ENCODE data around the gene STK11IP. TPM values are rescaled to one million over a fixed set of nuclear protein-coding genes. Genes with fewer than 3 reads are reported as not detected.

STK11IP gene
- total and polyA plus RNA-seq, 2 of the 13 experiments (the other 11 are each of a cell fraction or from before 2014, with no cell fraction given), result 12.8 to 24.0 TPM

- Histone ChIP-seq H3K4me3 (replicated peaks in 1 of 3; ENCODE audit: insufficient read depth in 1 of 3, low read depth in 2 of 3, low read length in 3 of 3) (no peak overlapping the region), H3K4me1 (ENCODE audit: insufficient read depth, low read length) (peaks cover 29% of the 10 kb centered on the region), H3K9me3 (ENCODE audit: low read length) (no peaks in the 10 kb centered on the region), H3K36me3 (replicated peaks in 1 of 2; ENCODE audit: control insufficient read depth in 1 of 2, insufficient read depth in 2 of 2, low read length in 2 of 2) (no peaks in the 10 kb centered on the region), H3K27me3 (ENCODE audit: control insufficient read depth in 1 of 2, insufficient read depth in 2 of 2, low read length in 2 of 2) (peaks cover 7 to 60% of the 10 kb centered on the region in 2 experiments), H4K20me1 (ENCODE audit: insufficient read depth, low read length) (no peaks in the 10 kb centered on the region), H3K79me2 (ENCODE audit: insufficient read depth, low read length) (no peaks in the 10 kb centered on the region), H3K27ac (ENCODE audit: extremely low read length, insufficient read depth, low read length) (no peak overlapping the region), H2AFZ (ENCODE audit: low read length) (no peak overlapping the region), H3K4me2 (ENCODE audit: low read depth, low read length) (no peak overlapping the region), H3K9ac (ENCODE audit: insufficient read depth, low read depth, low read length) (no peak overlapping the region)
- ChIA-PET CTCF (ENCODE audit: low intra/inter-chr PET ratio, low total read pairs) (no interaction called here), POLR2A (interaction anchor here (1.4 kb wide), 1 partner anchor 48 kb away, joined by 3 read pairs; the partner anchor contains the start of gene STK11IP)
- no TSS peak for BruUV-seq (replicated peaks)
- 28% methylated on average over 12 of the region's 12 CpGs for WGBS (ENCODE audit: low lambda C conversion rate)
- no peak for ATAC-seq
- in situ Hi-C loops (cut with HindIII; ENCODE audit: extremely low pct_ligation_motif_present, low pct_unique_long_range_greater_than_20kb), result no loop called here
- FAIRE-seq, result no peak
- peak; percentile 37 for DNase-seq (ENCODE audit: low spot score)
- intact Hi-C loops (cut with micrococcal nuclease; ENCODE audit: unreplicated experiment), result no loop called here
- TF ChIP-seq MAFK (conservative IDR thresholded peaks at IDR 0.05 in 1 of 2, IDR thresholded peaks at IDR 0.05 in 1 of 2; ENCODE audit: low read length in 2 of 2), result peak; percentile 97
- no peak for TF ChIP-seq PATZ1 (CRISPR knock-in tag; IDR thresholded peaks at IDR 0.05)
- TF ChIP-seq, protein P1, sequence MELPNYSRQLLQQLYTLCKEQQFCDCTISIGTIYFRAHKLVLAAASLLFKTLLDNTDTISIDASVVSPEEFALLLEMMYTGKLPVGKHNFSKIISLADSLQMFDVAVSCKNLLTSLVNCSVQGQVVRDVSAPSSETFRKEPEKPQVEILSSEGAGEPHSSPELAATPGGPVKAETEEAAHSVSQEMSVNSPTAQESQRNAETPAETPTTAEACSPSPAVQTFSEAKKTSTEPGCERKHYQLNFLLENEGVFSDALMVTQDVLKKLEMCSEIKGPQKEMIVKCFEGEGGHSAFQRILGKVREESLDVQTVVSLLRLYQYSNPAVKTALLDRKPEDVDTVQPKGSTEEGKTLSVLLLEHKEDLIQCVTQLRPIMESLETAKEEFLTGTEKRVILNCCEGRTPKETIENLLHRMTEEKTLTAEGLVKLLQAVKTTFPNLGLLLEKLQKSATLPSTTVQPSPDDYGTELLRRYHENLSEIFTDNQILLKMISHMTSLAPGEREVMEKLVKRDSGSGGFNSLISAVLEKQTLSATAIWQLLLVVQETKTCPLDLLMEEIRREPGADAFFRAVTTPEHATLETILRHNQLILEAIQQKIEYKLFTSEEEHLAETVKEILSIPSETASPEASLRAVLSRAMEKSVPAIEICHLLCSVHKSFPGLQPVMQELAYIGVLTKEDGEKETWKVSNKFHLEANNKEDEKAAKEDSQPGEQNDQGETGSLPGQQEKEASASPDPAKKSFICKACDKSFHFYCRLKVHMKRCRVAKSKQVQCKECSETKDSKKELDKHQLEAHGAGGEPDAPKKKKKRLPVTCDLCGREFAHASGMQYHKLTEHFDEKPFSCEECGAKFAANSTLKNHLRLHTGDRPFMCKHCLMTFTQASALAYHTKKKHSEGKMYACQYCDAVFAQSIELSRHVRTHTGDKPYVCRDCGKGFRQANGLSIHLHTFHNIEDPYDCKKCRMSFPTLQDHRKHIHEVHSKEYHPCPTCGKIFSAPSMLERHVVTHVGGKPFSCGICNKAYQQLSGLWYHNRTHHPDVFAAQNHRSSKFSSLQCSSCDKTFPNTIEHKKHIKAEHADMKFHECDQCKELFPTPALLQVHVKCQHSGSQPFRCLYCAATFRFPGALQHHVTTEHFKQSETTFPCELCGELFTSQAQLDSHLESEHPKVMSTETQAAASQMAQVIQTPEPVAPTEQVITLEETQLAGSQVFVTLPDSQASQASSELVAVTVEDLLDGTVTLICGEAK (IDR thresholded peaks at IDR 0.05), result no peak
- TF ChIP-seq, protein P1 (CRISPR knock-in tag; IDR thresholded peaks at IDR 0.05), result peak; percentile 27; the same call in 1 of the 2 replicates
- TF ChIP-seq SOX6 (IDR thresholded peaks at IDR 0.05), result no peak
- no peak for TF ChIP-seq SOX6 (CRISPR knock-in tag; IDR thresholded peaks at IDR 0.05)
- TF ChIP-seq NFKB2 (CRISPR knock-in tag; IDR thresholded peaks at IDR 0.05; ENCODE audit: borderline replicate concordance), result peak; percentile 18; the same call in 1 of the 2 replicates
- TF ChIP-seq ZNF605 (CRISPR knock-in tag; IDR thresholded peaks at IDR 0.05), result no peak
- no peak for TF ChIP-seq ESRRA (CRISPR knock-in tag; IDR thresholded peaks at IDR 0.05; ENCODE audit: low read depth)
- peak; percentile 47 for TF ChIP-seq XRCC5 (optimal IDR thresholded peaks at IDR 0.05; ENCODE audit: low read length)
- TF ChIP-seq, protein P2, sequence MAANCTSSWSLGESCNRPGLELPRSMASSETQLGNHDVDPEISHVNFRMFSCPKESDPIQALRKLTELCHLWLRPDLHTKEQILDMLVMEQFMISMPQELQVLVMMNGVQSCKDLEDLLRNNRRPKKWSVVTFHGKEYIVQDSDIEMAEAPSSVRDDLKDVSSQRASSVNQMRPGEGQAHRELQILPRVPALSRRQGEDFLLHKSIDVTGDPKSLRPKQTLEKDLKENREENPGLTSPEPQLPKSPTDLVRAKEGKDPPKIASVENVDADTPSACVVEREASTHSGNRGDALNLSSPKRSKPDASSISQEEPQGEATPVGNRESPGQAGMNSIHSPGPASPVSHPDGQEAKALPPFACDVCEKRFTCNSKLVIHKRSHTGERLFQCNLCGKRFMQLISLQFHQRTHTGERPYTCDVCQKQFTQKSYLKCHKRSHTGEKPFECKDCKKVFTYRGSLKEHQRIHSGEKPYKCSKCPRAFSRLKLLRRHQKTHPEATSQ (CRISPR knock-in tag; IDR thresholded peaks at IDR 0.05; ENCODE audit: borderline replicate concordance), result no peak
Observed at GRCh38 chr2:219645631-219646527, 48.2 kb downstream of the STK11IP start.

All from HepG2 (cell line).